ENCODE results near the gene LHX2. TPM values are rescaled to one million over a fixed set of nuclear protein-coding genes. Genes with fewer than 3 reads are reported as not detected.

The LHX2 gene
- total RNA-seq, 3 donors from 2014 or later = not detected

- Histone ChIP-seq H3K9me3 (no peaks in the 10 kb centered on the region), H3K4me1 (ENCODE audit: low read depth) (peaks cover 6% of the 10 kb centered on the region), H3K4me3 (no peak overlapping the region), H3K36me3 (ENCODE audit: low read depth) (no peaks in the 10 kb centered on the region)
- intact Hi-C loops (cut with DNase I, micrococcal nuclease) = no loop called here
- ATAC-seq = no peak
- no peak for DNase-seq
- TF ChIP-seq, protein P1, sequence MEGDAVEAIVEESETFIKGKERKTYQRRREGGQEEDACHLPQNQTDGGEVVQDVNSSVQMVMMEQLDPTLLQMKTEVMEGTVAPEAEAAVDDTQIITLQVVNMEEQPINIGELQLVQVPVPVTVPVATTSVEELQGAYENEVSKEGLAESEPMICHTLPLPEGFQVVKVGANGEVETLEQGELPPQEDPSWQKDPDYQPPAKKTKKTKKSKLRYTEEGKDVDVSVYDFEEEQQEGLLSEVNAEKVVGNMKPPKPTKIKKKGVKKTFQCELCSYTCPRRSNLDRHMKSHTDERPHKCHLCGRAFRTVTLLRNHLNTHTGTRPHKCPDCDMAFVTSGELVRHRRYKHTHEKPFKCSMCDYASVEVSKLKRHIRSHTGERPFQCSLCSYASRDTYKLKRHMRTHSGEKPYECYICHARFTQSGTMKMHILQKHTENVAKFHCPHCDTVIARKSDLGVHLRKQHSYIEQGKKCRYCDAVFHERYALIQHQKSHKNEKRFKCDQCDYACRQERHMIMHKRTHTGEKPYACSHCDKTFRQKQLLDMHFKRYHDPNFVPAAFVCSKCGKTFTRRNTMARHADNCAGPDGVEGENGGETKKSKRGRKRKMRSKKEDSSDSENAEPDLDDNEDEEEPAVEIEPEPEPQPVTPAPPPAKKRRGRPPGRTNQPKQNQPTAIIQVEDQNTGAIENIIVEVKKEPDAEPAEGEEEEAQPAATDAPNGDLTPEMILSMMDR (IDR thresholded peaks at IDR 0.05) = no peak
Measured at GRCh38 chr9:124000784-124001457, 10.6 kb upstream of the LHX2 start.

GRCh38 chr9:124001458-124001799 is 10.1 kb upstream of the LHX2 start:
- TF ChIP-seq, protein P1 (IDR thresholded peaks at IDR 0.05) = no peak

GRCh38 chr9:124001866-124002525 is 9.6 kb upstream of the LHX2 start:
- H3K4me1 ChIP-seq (ENCODE audit: low read depth) = peaks cover 6% of the 10 kb centered on the region
- ATAC-seq (no peak), DNase-seq (no peak)
- no peaks in the 10 kb centered on the region for H3K9me3 ChIP-seq
- H3K36me3 ChIP-seq (ENCODE audit: low read depth) = no peaks in the 10 kb centered on the region
- no peak overlapping the region for H3K4me3 ChIP-seq
- intact Hi-C loops (cut with DNase I, micrococcal nuclease) = no loop called here
- TF ChIP-seq, protein P1 (IDR thresholded peaks at IDR 0.05) = no peak

More at GRCh38 chr9:124001458-124001799, 10.1 kb upstream of the LHX2 start:
- intact Hi-C loops (cut with DNase I, micrococcal nuclease) = no loop called here
- no peak for ATAC-seq
- Histone ChIP-seq H3K4me1 (ENCODE audit: low read depth) (peaks cover 6% of the 10 kb centered on the region), H3K9me3 (no peaks in the 10 kb centered on the region), H3K36me3 (ENCODE audit: low read depth) (no peaks in the 10 kb centered on the region), H3K4me3 (no peak overlapping the region)
- no peak for DNase-seq

DNA sequence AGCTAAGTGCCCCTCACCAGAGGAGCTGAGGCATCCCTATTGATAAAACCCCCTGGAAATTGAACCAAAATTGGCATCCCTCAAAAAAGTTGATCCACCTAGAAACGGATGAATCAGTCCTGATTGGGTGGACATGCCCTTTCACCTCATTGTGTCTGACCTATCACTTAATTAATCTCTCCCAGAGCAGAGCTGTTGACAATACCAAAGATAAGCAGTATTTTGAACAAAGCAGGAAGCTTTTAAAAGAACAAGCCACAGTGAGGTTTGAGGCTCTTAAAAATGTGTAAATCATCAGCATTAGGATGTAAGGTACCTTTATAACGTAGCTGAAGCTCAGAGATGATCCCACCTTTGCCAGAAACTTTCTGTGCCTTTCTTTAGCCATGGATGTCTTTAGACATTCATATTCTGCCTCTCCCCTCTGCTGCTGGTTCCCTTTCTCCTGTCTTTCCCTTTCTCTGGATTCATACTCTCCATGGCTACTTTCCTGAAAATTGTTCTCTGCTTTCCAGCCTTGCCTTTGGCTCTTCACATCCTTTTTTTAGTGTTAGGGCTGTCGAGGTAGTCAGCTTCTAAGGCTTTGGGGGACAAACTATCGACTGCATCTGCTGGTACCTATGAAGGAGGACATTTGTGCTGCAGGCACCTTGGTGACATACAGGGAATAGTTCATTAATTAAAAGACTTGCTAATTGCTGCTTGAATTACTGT is 7.8 kb upstream of the LHX2 start:
- H3K9me3 ChIP-seq = no peaks in the 10 kb centered on the region
- H3K4me1 ChIP-seq (ENCODE audit: low read depth) = peaks cover 15% of the 10 kb centered on the region
- ATAC-seq = no peak
- no peak overlapping the region for H3K4me3 ChIP-seq
- DNase-seq = no peak
- intact Hi-C loops (cut with DNase I, micrococcal nuclease) = no loop called here
- H3K36me3 ChIP-seq (ENCODE audit: low read depth) = no peaks in the 10 kb centered on the region
- TF ChIP-seq, protein P1 (IDR thresholded peaks at IDR 0.05) = no peak

DNA sequence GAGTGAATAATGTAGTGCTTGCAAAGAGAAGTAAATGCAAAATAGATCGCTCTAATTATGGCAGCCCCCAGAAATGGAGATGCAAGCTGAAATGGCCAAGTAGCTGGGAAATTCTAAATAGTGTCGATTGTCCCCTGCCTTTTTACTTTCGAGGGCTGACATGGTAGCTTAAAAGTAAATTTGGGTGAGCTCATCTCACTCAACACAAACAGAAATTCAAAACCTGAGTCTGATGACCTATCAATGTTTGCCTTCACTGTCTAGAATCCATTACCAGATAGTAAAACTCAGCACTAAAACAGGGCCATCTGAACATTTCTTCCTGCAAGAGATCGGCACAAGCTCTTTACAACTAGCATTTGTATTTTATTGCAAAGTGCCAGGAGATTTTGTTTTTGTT is 7.0 kb upstream of the LHX2 start:
- no peak overlapping the region for H3K4me3 ChIP-seq
- DNase-seq (no peak), ATAC-seq (no peak)
- H3K36me3 ChIP-seq (ENCODE audit: low read depth) = no peaks in the 10 kb centered on the region
- TF ChIP-seq, protein P1 (IDR thresholded peaks at IDR 0.05) = no peak
- H3K4me1 ChIP-seq (ENCODE audit: low read depth) = peaks cover 15% of the 10 kb centered on the region
- H3K9me3 ChIP-seq = no peaks in the 10 kb centered on the region
- intact Hi-C loops (cut with DNase I, micrococcal nuclease) = no loop called here

Data from mucosa of descending colon (tissue), 3 donors.